HG03432 (cell line): ENCODE data around the gene CPE.
"Not testable (repeated sequence)": the region's sequence is repeated elsewhere in the genome, so short reads cannot be mapped to it uniquely, and the experiment has no call there.

Experiments used
- ATAC-seq: cut with Tn5 transposase; IDR thresholded peaks from one replicate; pipeline ENCODE4 v1.9.1; 2021; ENCODE audit warnings: mild to moderate bottlenecking, moderate library complexity; ENCODE audit not compliant: unreplicated experiment

Gene CPE

GRCh38 chr4:165403048-165403447, 24.2 kb downstream of the CPE start:
- no peak for ATAC-seq

- no peak for ATAC-seq
These were observed 24.8 kb downstream of the CPE start for GRCh38 chr4:165403637-165404036.

- ATAC-seq = no peak
These were observed 25.3 kb downstream of the CPE start for GRCh38 chr4:165404080-165404479.

GRCh38 chr4:165404696-165405095, 25.9 kb downstream of the CPE start:
- ATAC-seq = no peak

- ATAC-seq = no peak
These were observed 31.4 kb downstream of the CPE start for GRCh38 chr4:165410214-165410613.

GRCh38 chr4:165415910-165416309, 37.1 kb downstream of the CPE start:
- no peak for ATAC-seq

- no peak for ATAC-seq
These were observed 39.3 kb downstream of the CPE start for GRCh38 chr4:165418073-165418472.

- no peak for ATAC-seq
These were observed 46.8 kb downstream of the CPE start for GRCh38 chr4:165425629-165426028.

GRCh38 chr4:165426331-165426730, 47.5 kb downstream of the CPE start:
- ATAC-seq = no peak

GRCh38 chr4:165426823-165427222, 48.0 kb downstream of the CPE start:
- ATAC-seq = no peak

- ATAC-seq = no peak
These were observed 50.1 kb downstream of the CPE start for GRCh38 chr4:165428957-165429356.

- no peak for ATAC-seq
These were observed 54.7 kb downstream of the CPE start for GRCh38 chr4:165433529-165433928.

GRCh38 chr4:165437691-165438090, 58.9 kb downstream of the CPE start:
- ATAC-seq = no peak

GRCh38 chr4:165439344-165439743, 60.5 kb downstream of the CPE start:
- no peak for ATAC-seq

- ATAC-seq = no peak
These were observed 61.2 kb downstream of the CPE start for GRCh38 chr4:165439981-165440380.

- no peak for ATAC-seq
These were observed 61.8 kb downstream of the CPE start for GRCh38 chr4:165440415-165441158.

- no peak for ATAC-seq
These were observed 64.5 kb downstream of the CPE start for GRCh38 chr4:165443276-165443675.

GRCh38 chr4:165448700-165449099, 69.9 kb downstream of the CPE start:
- no peak for ATAC-seq

- ATAC-seq = no peak
These were observed 70.5 kb downstream of the CPE start for GRCh38 chr4:165449333-165449732.

GRCh38 chr4:165450871-165451270, 72.1 kb downstream of the CPE start:
- no peak for ATAC-seq

GRCh38 chr4:165453140-165453539, 74.3 kb downstream of the CPE start:
- ATAC-seq = not testable (repeated sequence)

GRCh38 chr4:165454426-165454825, 75.6 kb downstream of the CPE start:
- no peak for ATAC-seq

- ATAC-seq = no peak
These were observed 79.0 kb downstream of the CPE start for GRCh38 chr4:165457793-165458192.
